NCI-H2107 treated with DMSO at 0.1 percent for 48 hours (cell line): ENCODE measurements around the gene FHOD3.
A peak's percentile ranks its signal among the peaks of the same experiment; 100 is the strongest.

Experiments used
- DNase-seq: peaks from one replicate; lab custom pipeline; 2025; ENCODE audit not compliant: unreplicated experiment; lab: John Stamatoyannopoulos, UW

The FHOD3 gene

DNA sequence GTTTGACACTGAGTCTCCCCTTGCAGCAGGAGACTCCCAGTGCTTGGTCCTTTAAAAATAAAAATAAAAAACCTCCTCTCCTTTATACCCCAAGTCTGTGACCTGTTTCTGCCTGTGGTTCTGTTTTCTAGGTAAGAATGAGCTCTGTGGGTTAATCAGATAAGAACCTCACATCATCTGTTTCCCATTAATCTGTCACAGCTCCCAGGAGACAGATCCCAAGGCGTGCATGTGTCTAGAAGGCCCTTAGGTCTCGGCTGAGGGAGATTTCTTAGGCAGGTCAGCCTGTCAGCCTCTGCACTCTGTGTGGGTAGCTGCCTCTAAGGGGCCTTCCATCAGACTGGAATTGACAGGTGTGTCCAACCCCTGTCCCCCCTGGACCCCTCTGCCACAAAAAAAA is 80.7 kb downstream of the FHOD3 start:
- no peak for DNase-seq

- DNase-seq, result no peak
Measured at GRCh38 chr18:36379435-36379984, 82.0 kb downstream of the FHOD3 start.

- DNase-seq, result no peak
Measured at GRCh38 chr18:36380173-36380827, 82.8 kb downstream of the FHOD3 start.

DNA sequence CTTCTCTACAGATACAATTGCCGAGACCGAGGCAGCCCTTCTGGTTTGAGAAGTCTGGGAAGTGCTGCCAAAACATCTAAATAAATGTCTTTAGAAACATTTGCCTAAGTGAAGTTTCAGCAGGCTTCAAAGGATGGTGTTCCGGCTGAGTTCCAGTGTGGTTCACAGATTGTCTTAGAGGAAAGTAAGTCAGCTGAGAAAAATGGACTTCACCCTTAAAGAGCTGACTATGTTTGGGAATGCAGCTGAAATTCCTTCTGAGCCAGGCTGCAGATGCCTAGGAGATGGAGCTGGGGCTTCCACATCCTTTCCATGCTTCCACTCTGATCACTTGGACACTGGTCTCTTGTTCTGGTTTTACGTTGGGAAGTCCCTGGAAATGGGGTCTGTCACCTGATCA is 83.6 kb downstream of the FHOD3 start:
- no peak for DNase-seq

DNA sequence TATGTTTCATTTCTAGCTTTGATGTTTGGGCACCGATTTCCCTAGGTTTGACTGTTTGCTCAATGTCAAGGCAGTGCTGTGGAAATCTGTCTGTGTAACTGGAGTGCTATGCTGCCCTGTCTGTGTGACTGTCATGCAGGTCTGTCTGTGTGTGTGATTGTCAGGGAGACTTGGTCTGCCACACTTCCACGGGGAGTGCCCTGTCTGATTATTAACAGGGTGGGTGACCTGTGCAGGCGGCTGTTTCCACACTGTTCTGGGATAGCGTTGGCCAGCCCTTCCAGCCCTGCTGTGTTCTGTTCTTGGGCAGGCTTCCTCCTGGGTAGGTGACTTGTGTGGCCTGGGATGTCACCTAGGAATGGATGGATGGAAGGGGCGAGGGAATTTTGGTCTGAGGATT is 85.3 kb downstream of the FHOD3 start:
- DNase-seq, result no peak

DNA sequence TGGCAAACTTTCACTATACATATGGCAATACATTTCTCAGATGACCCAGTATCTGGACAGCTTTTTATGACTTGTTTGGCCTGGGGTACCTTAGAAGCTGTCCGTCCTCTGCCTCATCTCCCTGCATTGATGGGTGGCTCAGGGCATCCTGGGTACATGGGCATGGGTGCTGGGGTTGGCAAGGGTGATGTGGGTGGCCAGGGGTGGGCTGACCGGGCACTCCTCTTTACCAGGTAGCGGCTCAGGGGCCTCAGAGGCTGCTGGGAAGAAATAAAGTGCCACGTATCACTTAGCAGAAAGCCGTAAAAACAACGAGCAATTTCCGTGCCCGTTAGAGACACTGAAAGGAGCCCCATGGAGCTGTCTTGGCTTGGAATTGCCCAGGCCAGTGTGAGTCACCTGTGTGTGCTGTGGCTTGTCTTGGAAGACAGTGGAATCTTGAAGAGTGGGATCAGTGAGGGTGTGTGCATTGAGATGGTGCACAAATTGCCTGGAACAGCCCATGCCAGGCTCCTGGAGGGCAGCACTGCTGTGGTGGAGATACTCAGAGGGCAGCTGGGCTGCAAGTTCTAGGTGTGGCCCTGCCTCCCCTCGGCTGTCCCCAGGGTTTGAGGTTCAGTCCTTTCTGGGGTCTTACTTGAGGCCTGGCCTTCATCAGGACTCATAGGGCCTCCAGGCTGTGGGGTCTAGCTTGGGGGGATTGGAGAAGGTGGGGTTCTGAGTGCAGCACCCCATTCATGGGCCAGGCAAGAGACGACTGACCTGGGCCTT is 88.8 kb downstream of the FHOD3 start:
- DNase-seq, result no peak

GRCh38 chr18:36387310-36387709 is 89.8 kb downstream of the FHOD3 start:
- DNase-seq, result peak; percentile 17

GRCh38 chr18:36388310-36388709 is 90.8 kb downstream of the FHOD3 start:
- DNase-seq, result no peak

DNA sequence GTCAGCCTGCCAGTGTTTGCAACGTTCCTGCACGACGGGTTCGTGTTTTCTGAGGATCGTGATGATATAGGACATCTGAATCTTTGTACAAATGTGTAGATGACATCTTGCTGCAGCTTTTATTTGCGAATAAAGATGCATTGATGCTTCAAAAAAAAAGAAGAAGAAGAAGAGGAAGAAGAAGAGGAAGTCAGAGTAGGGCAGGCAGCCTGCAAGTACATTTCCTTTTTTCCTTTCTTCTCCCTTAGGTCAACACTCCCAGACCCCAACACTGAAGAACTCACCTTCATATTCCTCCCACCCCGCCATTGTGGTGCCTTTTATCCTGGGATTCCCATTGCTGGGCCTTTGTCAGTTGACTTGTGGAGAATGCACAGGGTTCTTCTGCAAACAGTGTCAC is 91.5 kb downstream of the FHOD3 start:
- DNase-seq, result no peak

DNA sequence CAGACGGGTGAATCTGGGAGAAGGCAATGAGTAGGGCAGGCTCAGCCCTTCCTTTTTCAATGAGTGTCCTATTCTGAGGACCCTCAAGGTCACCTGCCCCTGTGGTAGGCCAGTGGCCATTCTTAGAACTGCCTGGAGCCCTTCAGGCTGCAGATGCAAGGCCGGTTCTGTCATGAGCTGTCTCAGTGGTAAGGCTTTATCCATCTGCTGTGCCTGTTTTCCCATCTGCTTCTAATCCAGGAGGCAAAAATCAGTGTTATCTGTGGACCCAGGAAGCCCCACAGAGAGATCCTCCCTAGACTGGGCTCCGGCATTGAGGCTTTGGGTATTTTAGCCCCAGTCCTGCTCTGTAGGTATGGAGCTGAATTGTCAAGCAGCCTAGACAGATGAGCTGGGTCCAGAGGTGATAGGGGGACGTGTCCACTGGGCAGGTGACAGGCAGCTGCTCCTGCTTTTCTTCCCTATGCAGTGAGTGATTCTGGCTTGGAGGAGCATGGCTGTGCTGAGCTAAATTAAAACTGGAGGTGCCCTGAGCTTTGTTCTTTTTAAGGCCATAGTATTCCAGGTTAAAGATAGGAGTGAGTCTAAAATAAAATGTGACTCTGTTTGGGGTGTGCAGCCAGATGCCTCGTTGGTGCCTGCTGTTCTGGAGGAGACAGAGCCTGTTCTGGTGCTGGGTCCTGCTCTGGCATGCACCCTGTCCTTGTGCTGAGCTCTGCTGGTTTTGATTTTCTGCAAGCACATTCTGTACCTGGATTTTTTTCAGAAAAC is 92.5 kb downstream of the FHOD3 start:
- no peak for DNase-seq

- DNase-seq, result no peak
Measured at GRCh38 chr18:36391426-36392145, 94.1 kb downstream of the FHOD3 start.

- no peak for DNase-seq
Measured at GRCh38 chr18:36392164-36392978, 94.9 kb downstream of the FHOD3 start.

GRCh38 chr18:36392979-36393287 is 95.4 kb downstream of the FHOD3 start:
- DNase-seq, result no peak

DNA sequence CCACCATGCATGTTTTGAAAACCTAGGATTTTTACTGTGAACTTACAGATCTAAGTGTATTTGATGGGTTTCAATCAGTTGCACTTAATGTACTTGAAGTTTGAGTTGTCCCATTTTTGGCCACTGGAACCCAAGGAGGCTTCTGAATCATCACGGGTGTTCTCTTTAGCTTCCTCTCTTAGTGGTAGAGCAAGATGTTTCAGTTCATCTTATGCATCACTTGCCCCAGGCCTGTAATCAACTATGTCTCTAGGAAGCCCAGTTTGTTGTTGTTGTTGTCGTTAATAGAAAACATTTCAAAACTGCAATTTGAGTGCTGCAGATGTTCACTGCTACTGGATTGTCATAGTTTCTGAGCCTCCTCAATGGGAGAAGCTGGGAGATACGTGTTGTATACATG is 97.0 kb downstream of the FHOD3 start:
- DNase-seq, result no peak

DNA sequence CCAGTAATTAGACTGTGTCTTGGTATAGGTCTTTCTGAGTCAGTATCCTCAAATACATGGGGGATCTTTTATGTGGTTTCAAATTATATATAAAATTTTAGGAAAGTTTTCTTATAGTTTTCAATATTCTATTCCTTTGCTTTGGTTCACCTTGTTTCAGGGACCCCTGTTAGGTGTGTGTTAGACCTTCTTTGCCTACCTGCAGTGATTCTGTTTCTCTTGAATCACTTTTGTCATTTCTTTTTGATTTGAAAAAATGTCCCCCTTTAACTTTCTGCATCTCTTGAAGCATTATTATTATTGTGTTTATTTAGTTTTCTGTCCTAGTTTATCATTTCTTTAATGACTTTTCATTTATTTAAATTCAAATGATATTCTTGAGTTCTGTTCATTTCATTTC is 98.7 kb downstream of the FHOD3 start:
- DNase-seq, result no peak

- no peak for DNase-seq
Measured at GRCh38 chr18:36397033-36397432, 99.5 kb downstream of the FHOD3 start.

GRCh38 chr18:36398419-36398818 is 100.9 kb downstream of the FHOD3 start:
- no peak for DNase-seq

DNA sequence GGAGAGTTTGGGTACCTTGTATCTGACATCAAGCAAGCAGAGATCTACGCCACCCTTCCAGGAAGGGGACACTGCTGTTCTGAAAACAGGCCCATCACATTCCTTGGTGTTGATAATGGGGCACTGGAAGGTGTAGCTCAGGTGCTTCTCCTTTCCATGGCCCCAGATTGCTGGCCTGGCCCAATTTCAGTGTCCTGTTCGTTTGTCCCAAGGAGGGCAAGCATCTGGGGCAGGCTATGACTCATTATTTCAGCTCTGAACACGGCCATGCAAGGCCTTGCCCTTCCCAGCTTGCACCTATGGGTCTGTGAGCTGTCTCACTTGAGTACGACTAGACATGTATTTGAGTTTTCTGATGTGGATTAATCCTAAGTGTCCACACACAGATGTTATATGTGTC is 101.5 kb downstream of the FHOD3 start:
- no peak for DNase-seq

DNA sequence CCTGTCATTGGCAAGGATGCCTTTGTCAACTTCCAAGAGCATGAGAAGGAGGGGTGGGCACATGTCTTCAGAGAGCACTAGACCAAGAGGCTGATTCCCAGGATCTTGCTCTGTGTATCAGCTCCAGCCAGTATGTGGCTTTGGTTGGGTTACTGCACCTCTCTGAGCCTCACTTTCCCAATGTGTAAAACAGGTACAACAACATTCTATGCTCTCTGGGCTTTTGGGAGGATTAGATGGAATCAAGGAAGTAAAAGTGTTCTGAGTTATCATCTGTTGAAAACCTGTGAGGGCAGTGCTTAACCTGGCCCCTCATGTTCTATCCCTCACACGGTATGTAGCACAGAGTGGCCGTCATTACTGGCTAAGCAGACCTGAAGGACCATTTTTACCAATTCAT is 103.9 kb downstream of the FHOD3 start:
- no peak for DNase-seq

- no peak for DNase-seq
Measured at GRCh38 chr18:36402765-36403396, 105.4 kb downstream of the FHOD3 start.
